KG1 (cell line): ENCODE measurements around the gene GLIS1.

Source experiments
- DNase-seq: peaks from one replicate; lab custom pipeline; 2025; lab: John Stamatoyannopoulos, UW

The GLIS1 gene

DNA sequence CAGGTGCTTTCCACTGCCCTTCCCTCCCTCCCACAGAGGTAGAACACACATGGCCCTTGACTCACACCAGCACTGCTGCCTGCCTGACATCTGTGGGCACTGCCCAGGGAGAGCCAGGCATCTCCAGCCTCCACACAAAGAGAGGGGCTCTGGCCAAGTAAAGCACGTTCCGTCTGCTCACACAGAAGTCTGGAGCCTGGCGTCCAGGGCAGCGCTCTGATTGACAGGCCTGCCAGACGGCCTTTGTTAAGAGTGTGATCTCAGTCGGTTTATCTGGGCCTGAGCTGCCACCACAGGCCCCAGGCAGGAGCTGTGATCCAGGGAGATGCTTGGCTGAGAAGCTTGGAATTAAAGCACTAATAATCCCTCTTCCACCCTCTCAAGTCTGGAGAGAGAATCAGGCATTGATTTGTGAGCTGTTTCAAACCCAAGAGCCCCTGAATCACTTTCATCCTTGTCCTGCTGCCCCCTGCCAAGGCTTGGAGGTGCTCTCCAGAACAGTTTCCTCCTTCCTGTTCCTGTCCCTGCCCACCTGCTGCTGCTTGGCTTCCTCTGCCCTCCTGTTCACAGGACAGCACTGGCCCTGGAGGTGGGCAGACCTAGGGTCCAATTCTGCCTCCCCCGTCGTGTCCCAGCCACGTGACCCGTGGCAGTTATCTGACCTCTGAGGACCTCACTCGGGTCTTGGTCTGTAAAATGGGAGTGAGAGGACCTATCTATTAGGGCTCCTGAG lies 276.0 kb downstream of the GLIS1 start:
- DNase-seq, result no peak

DNA sequence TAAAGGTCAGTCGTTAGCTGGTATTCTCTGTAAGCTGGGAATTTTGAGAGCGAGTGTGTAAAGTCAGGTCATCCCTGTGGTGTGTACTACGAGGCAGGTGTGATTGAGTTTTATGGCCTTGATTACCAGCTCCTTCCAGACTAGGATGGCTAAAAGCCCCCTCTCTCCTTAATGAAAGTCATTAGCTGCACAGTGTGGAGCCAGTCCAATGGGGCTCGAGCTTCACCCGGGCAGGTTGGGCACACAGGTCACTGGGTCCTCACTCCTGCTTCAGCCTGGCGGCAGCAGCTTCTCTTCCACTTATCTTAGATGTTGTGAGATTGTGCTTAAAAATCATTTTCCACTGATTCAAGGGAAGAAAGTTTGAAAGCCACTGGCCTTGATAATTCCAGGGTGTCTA lies 276.8 kb downstream of the GLIS1 start:
- no peak for DNase-seq

DNA sequence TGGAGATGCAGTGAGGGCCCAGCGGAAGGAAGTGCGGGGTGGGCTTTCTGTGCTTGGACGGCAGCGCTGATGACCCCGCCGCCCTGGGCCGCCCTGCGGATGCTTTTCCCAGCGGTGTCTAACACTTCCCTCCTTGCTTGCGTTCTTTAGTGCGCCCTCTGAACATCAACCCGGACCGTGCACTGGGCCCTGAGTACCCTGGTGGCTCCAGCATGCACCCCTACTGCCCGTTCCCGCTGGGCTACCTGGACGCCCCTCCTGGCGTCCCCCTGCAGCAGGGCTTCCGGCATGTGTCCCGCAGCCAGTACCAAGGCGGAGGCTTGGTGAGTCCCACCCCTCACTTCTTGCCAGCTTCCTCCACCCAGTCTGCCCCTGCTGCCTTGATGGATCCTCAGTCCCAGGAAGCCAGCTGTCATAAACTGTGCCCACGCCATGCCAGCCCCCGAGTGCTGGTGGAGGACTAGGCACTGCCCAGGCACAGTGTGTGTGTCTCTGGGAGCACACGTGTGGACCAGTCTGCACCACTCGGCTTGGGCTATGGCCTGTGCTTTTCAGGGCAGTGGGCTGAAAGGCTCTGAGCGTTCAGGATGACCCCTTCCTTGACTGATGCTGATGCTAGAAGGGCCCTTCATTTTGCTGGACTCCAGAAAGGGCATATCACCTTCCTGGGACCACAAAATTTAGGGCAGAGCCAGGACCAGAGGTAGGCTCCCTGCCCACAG lies 277.5 kb downstream of the GLIS1 start:
- no peak for DNase-seq

DNA sequence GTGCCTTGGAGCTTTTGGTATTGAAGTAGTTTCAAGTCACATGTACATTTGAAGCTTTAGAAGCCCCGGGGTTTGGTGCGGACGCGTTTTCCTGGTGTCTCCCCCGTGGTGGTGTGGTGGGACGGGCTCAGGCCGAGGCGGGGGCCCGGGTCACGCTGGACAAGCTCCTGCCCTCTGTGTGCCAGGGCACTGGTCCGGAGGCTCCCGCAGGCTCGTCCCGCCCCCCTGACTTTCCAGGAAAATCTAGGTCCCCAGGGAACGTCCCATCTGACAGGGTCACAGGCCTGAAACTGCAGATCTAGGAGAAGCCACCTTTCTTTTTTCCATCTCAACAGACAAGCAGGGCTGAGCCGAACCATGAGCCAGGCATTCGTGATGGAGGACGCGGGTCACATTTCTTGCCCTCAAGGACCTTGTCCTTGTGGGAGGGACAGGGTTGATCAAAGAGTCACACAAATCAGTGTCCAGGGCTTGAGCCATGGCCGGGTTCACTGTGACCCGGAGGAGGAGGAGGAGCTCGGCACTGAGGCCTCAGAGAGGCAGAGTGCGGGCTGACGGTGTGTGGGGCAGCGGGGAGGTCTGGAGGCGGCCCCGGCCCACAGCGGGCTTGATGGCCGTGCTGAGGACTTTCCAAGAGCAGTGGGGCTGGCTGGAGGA lies 278.2 kb downstream of the GLIS1 start:
- DNase-seq, result no peak

DNA sequence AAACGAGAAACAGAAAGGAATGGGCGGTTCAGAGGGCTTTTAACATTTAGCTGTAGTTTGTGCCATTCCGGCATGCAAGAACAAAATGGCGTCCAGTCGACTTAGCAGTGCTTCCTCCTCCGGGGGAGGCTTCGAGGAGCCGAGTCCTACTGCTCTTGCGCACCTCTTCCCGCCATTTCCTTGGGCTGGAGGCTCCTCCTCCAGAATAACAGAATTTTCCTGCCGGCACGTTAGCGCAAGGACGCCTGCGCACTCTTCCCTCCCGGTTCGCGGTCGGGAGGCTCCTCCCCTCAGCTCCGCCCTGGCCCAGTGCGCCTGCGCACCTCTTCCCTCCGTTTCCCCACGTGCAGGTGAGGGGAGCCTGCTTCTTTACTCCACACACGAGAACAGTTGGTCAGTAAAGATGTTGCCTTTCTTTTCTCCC lies 278.7 kb downstream of the GLIS1 start:
- no peak for DNase-seq

DNA sequence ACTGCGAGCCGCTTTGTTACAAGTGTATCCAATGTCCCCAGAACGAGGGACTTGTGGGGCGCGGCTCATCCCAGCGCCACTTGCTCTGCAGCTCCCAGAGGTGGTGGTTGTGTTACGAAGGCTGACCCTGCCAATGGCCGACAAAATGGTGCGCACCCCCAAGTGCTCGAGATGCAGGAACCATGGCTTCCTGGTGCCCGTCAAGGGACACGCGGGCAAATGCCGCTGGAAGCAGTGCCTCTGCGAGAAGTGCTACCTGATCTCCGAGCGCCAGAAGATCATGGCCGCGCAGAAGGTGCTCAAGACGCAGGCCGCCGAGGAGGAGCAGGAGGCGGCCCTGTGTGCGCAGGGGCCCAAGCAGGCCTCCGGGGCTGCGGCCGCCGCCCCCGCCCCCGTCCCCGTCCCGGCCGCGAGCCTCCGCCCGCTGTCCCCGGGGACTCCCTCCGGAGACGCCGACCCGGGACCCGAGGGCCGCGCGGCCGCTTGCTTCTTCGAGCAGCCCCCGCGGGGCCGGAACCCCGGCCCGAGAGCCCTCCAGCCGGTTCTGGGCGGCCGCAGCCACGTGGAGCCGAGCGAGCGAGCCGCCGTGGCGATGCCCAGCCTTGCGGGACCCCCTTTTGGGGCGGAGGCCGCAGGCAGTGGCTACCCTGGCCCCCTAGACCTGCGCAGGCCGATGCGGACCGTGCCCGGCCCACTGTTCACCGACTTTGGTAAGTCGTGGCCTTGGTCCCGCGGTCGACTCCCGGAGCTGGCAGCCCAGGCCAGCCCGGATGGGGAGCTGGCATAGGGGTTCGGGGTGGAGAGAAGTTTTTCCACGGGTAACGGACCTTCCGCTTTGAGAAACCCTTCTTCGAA lies 279.4 kb downstream of the GLIS1 start, which contains the start of gene DMRTB1:
Gene DMRTB1, plus strand, starts transcription at position 79 of the 855 bp plus-strand sequence. Its CDS starts 55 bp downstream, at position 134.
- no peak for DNase-seq

DNA sequence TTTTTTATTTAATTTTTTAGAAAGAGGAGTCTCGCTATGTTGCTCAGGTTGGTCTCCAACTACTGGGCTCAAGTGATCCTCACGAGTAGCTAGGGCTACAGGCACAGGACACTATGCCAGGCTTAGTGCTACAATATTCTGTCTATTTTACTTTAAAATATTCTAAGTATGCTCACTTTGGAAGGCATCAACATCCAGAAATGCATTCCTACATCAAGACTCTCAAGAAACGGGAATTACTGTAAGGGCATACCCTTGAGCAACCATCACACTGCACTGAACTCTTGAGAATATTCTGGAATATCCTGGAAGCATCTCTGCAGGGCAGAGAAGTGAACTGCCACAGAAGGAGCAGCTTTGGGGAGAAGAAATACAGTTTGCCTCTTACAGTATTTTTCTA lies 280.3 kb downstream of the GLIS1 start:
- no peak for DNase-seq
